ENCODE data around the gene CDK18.
A peak's percentile ranks its signal among the peaks of the same experiment; 100 is the strongest.
"Not testable (repeated sequence)": the region's sequence is repeated elsewhere in the genome, so short reads cannot be mapped to it uniquely, and the experiment has no call there.

Gene CDK18

DNA sequence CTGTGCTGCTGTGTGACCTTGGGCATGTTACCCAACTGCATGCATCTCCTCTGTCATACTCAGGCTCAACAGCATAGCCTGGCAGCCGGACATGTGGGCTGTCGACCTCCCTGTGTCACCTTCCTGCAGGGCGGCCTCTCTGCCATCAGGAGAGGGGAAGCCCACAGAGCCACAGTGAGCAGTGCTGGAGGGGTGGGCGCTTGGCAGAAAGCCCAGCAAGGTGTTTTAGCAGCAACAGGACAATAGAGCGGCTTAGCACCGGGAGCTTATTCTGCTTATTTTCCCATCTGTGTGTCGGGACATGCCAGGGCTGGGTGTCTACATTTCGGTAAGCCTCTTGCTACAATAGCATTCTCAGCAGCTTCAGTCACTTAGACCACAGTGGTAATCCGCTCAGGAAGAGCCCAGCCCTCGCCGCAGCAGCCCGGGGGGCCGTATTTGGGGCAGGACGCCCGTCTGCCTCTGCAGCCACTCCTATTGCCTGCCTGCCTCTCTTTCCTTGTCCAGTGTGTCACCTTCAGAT lies 22.8 kb upstream of the CDK18 start:
- peak; percentile 5 for DNase-seq

DNA sequence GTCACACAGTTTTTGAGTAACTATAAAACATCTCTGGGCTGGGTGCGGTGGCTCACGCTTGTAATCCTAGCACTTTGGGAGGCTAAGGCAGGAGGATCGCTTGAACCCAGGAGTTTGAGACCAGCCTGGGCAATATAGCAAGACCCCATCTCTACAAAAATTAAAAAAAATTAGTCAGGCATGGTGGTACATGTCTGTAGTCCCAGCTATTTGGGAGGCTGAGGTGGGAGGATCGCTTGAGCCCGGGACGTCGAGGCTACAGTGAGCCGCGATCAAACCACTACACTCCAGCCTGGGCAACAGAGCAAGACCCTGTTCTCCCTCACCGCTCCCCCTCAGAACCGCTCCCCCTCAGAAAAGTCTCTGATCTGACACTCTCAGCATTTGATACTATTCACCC lies 21.9 kb upstream of the CDK18 start:
- not testable (repeated sequence) for DNase-seq

DNA sequence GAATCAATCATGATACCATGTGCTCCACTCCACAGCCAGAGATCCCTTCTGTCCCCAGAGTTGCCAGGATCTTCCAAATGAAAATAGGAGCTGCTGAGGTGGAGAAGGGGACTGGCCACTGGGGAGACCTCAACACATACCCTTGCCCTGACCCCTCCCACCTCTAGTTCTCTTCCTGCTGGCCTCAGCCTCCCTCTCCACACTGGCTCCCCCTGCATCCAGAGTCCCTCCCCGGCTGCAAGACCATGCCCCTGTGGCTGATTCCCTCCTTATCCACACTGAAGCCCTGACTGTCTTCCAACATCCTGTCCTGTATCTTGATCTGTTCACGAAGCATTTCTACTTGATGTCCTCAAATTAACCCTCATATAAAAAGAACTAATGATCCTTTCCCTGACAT lies 21.1 kb upstream of the CDK18 start:
- DNase-seq: no peak

DNA sequence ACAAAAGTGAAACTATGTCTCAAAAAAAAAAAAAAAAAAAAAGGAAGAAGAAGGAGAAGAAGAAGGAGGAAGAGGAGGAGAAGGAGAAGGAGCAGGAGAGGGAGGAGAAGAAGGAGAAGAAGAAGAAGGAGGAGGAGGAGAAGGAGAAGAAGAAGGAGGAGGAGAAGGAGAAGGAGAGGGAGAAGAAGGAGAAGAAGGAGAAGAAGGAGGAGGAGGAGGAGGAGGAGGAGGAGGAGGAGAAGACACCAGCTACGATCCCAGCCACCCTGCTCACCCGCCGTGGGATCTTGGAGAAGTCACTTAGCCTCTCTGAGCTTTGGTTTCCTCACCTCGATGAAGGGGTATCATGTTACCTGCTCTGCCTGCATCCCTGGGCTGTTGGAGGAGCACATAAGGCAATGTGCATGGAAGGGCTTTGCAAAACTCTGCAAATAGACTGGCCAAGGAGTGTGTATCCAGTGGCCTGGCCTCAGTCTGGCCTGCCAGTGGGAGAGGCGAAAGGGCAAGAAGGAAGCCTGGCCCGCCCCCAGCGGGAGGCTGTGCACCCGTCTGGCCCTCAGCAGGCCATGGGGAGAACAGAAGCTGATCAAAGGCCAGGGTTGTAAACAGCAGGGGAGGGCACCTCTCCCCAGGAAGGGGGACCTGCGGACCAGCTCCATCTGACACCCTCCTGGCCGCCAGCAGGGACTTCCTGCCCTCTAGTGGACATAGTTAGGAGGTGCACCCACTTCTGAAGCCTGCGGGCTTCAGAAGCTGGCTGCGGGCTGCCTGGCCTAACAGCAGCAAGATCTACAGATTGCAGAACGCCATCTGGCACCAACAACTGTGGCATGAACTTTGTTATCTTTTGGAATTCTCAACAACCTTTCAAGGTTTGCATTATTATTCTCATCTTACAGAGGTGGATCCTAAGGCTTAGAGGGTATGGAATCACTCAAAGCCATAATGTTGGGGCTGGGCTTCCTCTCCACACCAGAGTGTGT lies 19.2 kb upstream of the CDK18 start:
- DNase-seq: peak; percentile 70

- DNase-seq: no peak
These were observed 18.2 kb upstream of the CDK18 start for GRCh38 chr1:205486258-205486657.

GRCh38 chr1:205488074-205488723 lies 16.3 kb upstream of the CDK18 start:
- peak; percentile 59 for DNase-seq

DNA sequence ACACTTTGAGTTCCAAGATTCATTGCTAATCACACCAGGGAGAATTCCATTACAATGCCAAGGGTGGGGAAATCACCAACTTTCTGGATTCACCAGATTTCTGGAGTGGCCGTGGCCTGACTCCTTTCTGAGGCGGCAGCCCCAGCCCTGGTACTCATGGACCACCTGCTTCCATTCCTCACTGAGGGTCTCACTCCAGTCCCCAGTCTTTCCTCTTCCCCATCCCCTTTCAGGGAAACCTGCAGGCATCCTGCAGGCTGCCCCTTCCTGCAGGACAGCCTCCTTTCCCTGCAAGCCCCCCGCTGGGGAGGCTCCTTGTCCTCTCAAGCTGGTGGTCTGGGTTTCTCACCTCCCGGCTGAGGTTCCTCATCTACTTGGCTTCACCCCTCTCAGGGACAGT lies 12.7 kb upstream of the CDK18 start:
- no peak for DNase-seq

DNA sequence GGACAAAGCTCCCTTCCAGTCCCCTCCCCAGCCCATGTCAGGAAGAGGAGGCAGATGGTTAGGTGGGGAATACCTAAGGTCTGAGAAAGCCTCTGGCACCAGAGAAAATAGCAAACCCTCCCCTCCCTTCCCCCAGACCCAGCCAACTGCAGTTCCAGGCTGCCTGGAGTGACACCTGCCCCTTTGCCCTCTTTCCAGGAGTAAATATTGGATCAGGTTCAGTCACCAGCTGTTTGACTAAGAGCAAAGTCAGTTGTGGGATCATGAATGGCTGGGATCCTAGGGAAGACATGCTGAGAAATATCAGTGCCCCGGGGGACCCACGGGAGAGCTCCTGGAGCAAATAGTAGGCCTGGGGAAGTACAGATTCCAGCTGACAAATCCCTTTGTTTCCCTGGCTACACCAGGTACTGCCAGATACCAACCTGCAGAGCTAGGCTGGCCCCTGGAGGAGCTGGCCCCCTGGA lies 12.2 kb upstream of the CDK18 start:
- DNase-seq: no peak

DNA sequence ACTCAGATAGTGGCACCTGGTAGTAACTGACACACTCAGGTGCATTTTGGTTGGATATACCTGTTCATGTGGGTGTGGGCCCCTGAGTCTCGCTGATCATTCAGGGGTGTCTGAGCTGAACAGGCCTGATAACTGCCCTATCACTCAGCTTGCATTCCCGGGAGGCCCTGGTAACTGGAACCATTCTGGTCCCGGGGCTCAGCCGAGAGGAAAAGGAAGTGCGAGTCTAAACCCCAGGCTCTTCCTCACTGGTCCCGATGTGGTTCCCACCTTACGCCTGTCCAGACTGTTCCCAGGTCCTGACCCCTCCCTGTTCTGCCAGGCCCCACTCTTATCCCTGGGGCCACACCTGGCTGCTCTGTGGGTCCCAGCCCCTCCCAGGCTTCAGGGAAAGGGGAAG lies 11.7 kb upstream of the CDK18 start:
- DNase-seq: no peak

- no peak for DNase-seq
These were observed 11.0 kb upstream of the CDK18 start for GRCh38 chr1:205493241-205494085.

DNA sequence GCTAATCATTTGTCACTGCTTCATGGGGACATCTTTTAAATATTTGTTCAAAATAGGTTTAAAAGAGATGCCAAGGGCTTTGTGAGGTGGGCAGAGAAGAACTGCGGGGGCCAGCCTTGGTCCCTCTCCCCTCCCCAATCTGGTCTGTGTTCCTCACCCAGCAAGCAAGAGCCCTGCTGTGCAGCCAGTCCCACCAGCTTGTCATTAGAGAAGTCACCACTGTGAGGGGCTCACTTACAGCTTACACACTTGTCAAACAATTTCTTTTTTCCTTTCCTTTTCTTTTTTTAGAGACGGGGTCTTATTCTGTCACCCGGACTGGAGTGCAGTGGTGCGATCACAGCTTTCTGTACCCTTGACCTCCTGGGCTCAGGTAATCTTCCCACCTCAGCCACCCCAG lies 10.4 kb upstream of the CDK18 start:
- no peak for DNase-seq

DNA sequence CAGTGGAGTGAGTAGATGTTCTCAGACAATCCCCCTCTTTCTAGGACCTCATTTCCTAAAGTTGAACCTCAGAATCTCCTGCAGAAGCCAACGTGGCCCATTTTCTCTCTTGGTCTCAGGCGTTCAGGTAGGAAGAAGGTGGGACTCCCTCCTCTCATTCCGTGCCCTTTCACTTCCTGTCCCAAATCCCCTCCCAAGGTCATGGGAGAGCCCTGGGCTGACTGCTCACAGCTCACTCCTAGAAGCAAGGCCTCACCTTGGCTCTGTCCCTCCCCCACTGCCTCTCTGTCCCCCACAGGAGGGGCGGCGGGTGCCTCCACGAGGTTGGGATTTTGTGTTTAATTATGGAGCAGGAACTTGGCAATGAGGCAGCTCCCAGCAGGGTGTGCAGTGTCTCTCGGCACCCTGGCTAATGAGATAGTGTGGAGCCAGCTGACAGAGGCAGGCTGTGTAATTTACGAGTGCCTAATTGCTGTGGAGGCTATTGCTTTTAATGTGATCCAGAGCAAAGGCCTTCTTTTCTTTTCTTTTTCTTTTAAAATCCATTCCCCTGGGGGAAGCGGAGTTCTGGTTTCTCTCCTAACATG lies 9.1 kb upstream of the CDK18 start:
- DNase-seq: no peak

DNA sequence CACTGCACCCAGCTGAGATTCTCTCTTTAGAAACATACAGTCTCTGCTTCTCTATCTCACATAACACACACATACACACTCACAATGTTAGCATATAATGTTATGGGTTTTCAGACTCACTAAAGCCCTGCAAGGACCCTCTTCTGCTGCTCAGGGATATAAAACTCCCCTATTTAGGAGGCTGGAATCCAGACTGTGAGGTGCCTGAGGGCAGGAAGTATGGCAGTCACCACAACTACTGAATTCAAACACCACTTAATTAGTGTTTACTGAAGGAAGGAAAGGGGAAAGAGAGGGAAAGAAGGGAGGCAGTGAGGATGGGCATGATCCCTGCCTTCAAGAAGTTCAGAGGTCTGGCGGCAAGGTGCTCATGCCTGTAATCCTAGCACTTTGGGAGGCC lies 7.8 kb upstream of the CDK18 start:
- DNase-seq: no peak

GRCh38 chr1:205497351-205497750 lies 7.1 kb upstream of the CDK18 start:
- DNase-seq: no peak

- DNase-seq: no peak
These were observed 4.7 kb upstream of the CDK18 start for GRCh38 chr1:205499789-205500188.

DNA sequence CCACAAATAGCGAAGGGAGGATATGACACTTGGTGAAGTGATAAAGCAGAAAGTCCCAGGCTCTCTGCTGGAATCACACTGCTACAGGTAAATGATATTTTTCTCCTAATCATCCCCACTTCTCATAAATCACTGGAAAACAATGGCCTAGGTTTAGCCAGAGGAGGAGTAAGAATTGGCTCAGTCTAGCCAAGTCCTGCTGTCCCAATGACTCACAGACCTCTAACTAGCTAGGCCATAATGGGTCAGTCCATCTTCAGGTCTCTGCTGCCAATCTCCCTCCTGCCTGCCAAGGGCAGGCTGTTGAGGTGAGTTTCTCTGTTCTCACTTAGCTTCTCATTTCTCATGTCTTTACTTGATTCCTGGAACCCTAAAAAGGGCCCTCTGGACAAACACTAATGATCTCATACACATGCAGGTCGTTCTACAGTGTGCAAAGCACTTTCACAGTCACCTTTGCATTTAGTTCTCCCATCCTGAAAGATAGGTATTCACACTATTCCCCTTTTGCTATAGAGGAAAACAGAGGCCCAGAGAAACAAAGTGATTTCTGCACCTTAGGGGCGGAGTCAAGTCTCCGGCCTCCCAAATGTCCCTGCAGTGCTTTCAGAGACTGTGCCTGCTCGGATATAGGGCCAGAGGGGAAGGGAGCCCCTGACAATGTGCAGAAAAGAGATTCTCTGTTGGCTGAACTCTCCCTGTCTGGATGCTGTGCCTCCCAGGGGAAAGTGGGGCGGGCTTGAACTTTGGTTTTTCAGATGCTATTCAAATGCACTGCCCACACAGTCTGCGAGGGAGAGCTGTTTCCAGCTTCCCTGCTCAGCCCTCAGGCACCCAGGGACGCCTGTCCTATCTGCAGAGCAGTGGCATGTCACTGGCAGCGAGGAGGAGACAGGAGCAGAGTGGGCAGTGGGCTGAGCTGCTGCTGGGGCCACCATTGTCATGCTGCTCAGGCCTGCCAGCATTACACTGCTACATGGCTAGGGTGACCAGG lies 3.9 kb upstream of the CDK18 start:
- DNase-seq: no peak

GRCh38 chr1:205502111-205502810 lies 2.2 kb upstream of the CDK18 start:
- no peak for DNase-seq

- no peak for DNase-seq
These were observed 1.5 kb upstream of the CDK18 start for GRCh38 chr1:205502992-205503391.

DNA sequence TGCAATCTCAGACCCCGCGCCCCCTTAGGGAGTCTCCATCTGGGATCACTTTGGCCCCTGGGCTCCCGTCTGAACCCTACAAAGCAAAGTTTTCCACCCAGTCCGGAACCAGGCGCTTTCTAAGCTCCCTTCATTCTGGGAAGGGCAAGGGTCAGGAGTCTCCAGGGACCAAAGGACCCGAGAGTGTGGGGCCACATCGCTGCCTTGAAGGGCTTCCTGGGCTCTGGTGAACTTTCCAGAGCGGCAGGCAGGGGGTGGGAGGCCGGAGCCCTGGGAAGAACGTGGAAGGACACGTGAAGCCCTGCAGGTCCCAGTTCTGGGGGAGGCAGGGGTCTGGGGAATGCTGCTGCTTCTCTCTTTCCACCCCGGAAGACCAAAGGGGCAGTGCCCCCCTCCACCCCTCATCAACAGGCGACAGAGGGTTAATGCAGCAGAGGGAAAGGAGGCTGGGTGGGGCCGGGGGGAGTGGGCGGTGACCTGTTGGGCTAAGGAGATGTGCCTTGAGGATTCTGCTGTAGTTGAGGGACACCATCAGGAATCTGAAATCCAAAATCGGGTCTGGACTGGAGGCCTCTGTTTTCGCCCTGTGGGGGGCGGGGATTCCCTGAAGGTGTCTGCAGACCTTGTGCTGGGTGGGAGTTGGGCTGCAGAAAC lies 734 bp downstream of the CDK18 start:
- no peak for DNase-seq

- no peak for DNase-seq
These were observed 1.3 kb downstream of the CDK18 start for GRCh38 chr1:205505791-205506190.
